Left ventricle myocardium inferior (tissue), 1 donor: Measurements from ENCODE around the gene MET. TPM values are rescaled to one million over a fixed set of nuclear protein-coding genes. Genes with fewer than 3 reads are reported as not detected.

Experiments used
- DNase-seq: peaks from one replicate; pipeline ENCODE4 v3.0.0-alpha.2; 2020
- H3K27ac ChIP-seq: fragments of 200-600 bp; replicated peaks from 2 replicates; pipeline ENCODE4 v1.8.0; 2021
- H3K27me3 ChIP-seq: fragments of 200-600 bp; 2 replicates; pipeline ENCODE4 v1.8.0; 2021; ENCODE audit warnings: low read depth
- H3K36me3 ChIP-seq: fragments of 200-600 bp; 2 replicates; pipeline ENCODE4 v1.8.0; 2021
- H3K4me1 ChIP-seq: fragments of 200-600 bp; 2 replicates; pipeline ENCODE4 v1.8.0; 2021
- H3K4me3 ChIP-seq: fragments of 200-600 bp; 2 replicates; pipeline ENCODE4 v1.8.0; 2021; ENCODE audit warnings: mild to moderate bottlenecking, moderate library complexity
- H3K9me3 ChIP-seq: fragments of 200-600 bp; replicated peaks from 2 replicates; pipeline ENCODE4 v1.8.0; 2021
- CTCF ChIP-seq: fragments of 200-600 bp; IDR thresholded peaks from 2 replicates; pipeline ENCODE4 v1.8.0; 2021; ENCODE audit warnings: antibody characterized with exemption, mild to moderate bottlenecking, borderline replicate concordance
- intact Hi-C: fragments of 100-400 bp; cut with micrococcal nuclease; formaldehyde crosslinking; loops from one replicate; pipeline ENCODE4 v1.11.0; 2022
- total RNA-seq: library from RNA; stranded (reverse); fragmentation: NEBNext Ultra II Directional; extraction: Animal tissue kit (Norgen Biotek cat#: 25700); gene quantifications from one replicate; pipeline ENCODE4 v1.2.1, GENCODE V29; 2021
- donor health status: DM: no; HTN: yes; CAD: no; lungs with severe emphysema.

Gene MET
- total RNA-seq, 1 donor from 2014 or later, result 13.1 TPM

GRCh38 chr7:116644628-116645027, 27.4 kb upstream of the MET start:
- Histone ChIP-seq H3K9me3 (no peaks in the 10 kb centered on the region), H3K4me1 (peaks cover 8% of the 10 kb centered on the region), H3K27ac (no peak overlapping the region), H3K4me3 (no peak overlapping the region), H3K36me3 (no peaks in the 10 kb centered on the region), H3K27me3 (no peaks in the 10 kb centered on the region)
- no peak for TF ChIP-seq CTCF
- no peak for DNase-seq
- intact Hi-C loops, result no loop called here

- intact Hi-C loops, result no loop called here
- DNase-seq, result no peak
- Histone ChIP-seq H3K27me3 (no peaks in the 10 kb centered on the region), H3K4me3 (no peak overlapping the region), H3K36me3 (no peaks in the 10 kb centered on the region), H3K4me1 (peaks cover 9% of the 10 kb centered on the region), H3K9me3 (no peaks in the 10 kb centered on the region), H3K27ac (no peak overlapping the region)
- no peak for TF ChIP-seq CTCF
These were observed 24.7 kb upstream of the MET start for GRCh38 chr7:116647290-116647689.

GRCh38 chr7:116647861-116648260, 24.1 kb upstream of the MET start:
- DNase-seq, result no peak
- intact Hi-C loops, result no loop called here

GRCh38 chr7:116650436-116650835, 21.6 kb upstream of the MET start:
- no peaks in the 10 kb centered on the region for H3K27me3 ChIP-seq
- H3K9me3 ChIP-seq, result no peaks in the 10 kb centered on the region
- TF ChIP-seq CTCF, result no peak
- H3K36me3 ChIP-seq, result no peaks in the 10 kb centered on the region
- DNase-seq, result no peak
- H3K27ac ChIP-seq, result no peak overlapping the region
- intact Hi-C loops, result no loop called here
- no peak overlapping the region for H3K4me3 ChIP-seq
- peaks cover 28% of the 10 kb centered on the region for H3K4me1 ChIP-seq

More at GRCh38 chr7:116647861-116648260, 24.1 kb upstream of the MET start:
- Histone ChIP-seq H3K4me3 (no peak overlapping the region), H3K27me3 (no peaks in the 10 kb centered on the region), H3K4me1 (peaks cover 15% of the 10 kb centered on the region), H3K9me3 (no peaks in the 10 kb centered on the region), H3K27ac (no peak overlapping the region), H3K36me3 (no peaks in the 10 kb centered on the region)
- TF ChIP-seq CTCF, result no peak

- H3K4me1 ChIP-seq, result peaks cover 24% of the 10 kb centered on the region
- peak overlapping the region; percentile 8 for H3K27ac ChIP-seq
- no peak for TF ChIP-seq CTCF
- no peaks in the 10 kb centered on the region for H3K27me3 ChIP-seq
- H3K4me3 ChIP-seq, result no peak overlapping the region
- no peaks in the 10 kb centered on the region for H3K9me3 ChIP-seq
- H3K36me3 ChIP-seq, result no peaks in the 10 kb centered on the region
- DNase-seq, result no peak
- intact Hi-C loops, result no loop called here
These were observed 19.2 kb upstream of the MET start for GRCh38 chr7:116652793-116653192.

- peaks cover 20% of the 10 kb centered on the region for H3K4me1 ChIP-seq
- no peak overlapping the region for H3K4me3 ChIP-seq
- peak overlapping the region; percentile 8 for H3K27ac ChIP-seq
- no peak for DNase-seq
- no peaks in the 10 kb centered on the region for H3K9me3 ChIP-seq
- intact Hi-C loops, result no loop called here
- H3K36me3 ChIP-seq, result no peaks in the 10 kb centered on the region
- no peak for TF ChIP-seq CTCF
- no peaks in the 10 kb centered on the region for H3K27me3 ChIP-seq
These were observed 18.8 kb upstream of the MET start for GRCh38 chr7:116653204-116653603.
